ENCODE measurements around the gene HNRNPLL.

HNRNPLL gene

DNA sequence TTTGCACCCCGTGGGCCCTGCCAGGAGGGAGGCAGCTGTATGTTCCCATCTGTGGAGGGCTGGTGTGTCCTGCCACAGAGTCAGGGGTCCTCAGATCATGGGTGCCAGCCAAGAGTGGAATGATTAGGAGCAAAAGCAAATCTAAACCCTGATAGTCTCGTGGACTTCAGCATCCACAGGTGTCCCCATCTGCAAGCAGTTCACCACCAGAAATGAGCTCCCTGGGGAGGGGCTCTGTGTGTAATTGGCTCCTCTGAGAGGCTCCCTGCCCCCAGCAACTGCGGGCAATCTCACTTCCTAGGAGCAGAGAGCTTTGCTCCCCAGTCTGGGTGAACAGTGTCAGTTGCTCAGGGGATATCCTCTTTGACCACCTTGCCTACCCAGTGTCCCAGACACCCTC lies 78.1 kb downstream of the HNRNPLL start:
- no peak for DNase-seq

DNA sequence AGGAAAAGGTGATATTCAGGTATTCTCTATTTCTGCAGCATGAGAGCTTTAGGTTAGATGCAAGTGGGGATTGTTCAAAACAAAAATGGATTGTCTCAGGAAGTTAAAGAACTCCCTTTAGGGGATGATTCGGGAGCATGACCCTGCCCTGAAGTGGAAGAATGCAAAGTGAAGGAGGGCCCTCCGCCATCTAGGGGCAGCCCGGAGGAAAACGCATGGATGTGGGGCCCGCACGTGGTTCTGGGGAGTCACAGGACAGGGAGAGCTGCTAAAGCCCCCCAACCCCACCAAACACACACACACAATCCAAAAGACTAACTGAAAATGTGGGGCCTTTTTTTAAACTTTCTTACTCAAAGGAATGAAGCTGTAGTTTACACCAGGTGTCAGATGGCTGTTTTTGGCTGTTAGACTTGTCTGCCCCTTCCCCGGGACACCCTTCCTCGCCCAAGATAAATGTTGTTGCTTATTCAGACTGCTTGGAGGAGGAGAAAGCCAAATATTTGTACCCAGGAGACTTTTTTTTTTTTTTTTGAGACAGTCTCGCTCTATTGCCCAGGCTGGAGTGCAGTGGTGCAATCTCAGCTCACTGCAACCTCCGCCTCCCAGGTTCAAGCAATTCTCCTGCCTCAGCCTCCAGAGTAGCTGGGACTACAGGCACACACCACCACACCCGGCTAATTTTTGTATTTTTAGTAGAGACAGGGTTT lies 78.8 kb downstream of the HNRNPLL start:
- no peak for DNase-seq

DNA sequence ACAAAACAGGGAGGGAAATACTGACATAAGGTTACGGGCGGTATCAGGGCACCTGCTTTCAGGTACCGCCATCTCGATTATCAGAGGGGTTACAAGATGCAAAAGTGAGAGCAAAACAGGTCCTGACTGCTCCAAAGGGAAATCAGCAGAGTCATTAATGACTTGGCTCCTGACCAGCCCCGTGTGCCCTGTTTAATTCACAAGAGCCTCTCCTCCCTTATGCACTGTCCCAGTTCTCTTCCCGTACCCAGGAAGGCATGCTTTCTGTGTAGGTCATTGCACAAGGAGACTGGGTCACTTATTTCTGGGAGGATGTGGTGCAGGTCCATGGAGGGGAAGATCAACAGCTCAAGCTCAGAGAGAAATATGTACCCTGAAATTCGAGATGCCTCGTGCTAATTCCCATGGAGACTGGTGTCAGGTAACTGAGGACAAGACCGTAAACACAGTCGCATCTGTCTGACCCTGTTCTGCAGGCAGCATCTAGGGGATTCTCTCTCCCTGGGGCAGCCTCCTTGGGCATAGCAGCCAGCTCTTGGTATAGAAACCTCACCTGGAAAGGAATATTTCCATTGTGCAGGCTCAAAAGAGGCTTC lies 79.9 kb downstream of the HNRNPLL start:
- DNase-seq = no peak

DNA sequence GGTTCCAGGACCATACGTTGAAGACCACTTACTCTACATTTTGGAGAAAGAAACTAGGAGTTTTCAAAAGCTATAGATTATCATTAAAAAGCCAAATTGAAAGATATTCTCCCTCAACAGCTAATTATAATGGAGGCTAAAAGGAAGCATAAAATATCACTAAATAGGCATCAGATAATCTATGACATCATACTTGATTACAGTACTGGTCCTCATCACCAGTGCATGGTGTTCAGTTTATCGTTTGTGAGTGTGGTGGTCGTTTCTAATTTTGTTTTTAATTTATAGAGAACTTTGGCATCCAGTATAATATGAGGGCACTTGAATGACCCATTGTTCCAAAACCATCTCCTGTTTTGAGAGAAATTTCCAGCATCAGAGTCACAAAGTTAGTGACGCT lies 80.9 kb downstream of the HNRNPLL start:
- DNase-seq = no peak

DNA sequence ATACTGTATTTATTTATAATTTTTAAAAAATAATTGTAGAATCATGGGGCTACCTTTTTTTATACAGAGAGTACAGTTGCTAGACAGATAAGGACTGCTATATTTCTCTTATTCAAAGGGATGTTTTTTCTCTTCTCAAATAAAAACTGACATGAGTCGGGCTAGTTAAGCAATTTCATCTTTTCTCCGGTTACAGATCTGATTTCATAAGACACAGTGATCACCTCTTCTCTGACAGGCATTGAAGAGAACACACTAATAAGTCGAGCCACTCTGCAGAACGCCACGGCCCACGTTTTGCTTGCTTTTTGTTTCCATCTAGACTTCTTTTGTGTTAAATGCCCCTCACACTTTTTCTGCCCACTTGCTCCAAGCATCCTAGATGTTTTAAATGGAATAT lies 85.4 kb downstream of the HNRNPLL start:
- DNase-seq = no peak

DNA sequence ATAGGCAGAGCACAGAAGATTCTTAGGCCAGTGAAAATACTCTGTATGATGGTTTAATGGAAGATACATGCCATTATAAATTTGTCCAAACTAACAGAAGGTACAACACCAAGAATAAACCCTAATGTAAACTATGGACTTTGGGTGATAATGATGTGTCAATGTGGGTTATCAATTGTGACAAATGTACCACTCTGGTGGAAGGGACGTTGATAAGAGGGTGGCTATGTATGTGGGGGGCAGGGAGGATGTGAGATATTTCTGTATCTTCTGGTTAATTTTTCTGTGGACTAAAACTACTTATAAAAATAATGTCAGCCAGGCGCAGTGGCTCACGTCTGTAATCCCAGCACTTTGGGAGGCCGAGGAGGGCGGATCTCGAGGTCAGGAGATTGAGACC lies 86.2 kb downstream of the HNRNPLL start:
- DNase-seq = no peak

- DNase-seq = no peak
Observed at GRCh38 chr2:38516122-38516521, 86.6 kb downstream of the HNRNPLL start.

- DNase-seq = no peak
Observed at GRCh38 chr2:38515155-38516074, 87.3 kb downstream of the HNRNPLL start.

GRCh38 chr2:38514603-38515154 lies 88.0 kb downstream of the HNRNPLL start:
- DNase-seq = no peak

GRCh38 chr2:38512211-38512610 lies 90.5 kb downstream of the HNRNPLL start:
- no peak for DNase-seq

Data from CD4-positive, alpha-beta T cell treated with Interleukin-17A for 1 hour (primary cell).